Adrenal gland (tissue), 5 donors: ENCODE data around the gene CFAP97.

ENCODE experiments used
- POLR2A ChIP-seq, 2 donors: fragments of 450-650 bp; IDR thresholded peaks; one replicate each; pipeline ENCODE4 v1.6.1; 2017; ENCODE audit warnings: antibody characterized with exemption in 2 of 2, mild to moderate bottlenecking in 2 of 2, moderate library complexity in 1 of 2
- TF ChIP-seq, protein P1 (sequence below), 6 experiments: fragments of 450-650 bp in 4 of 6; fragments of 200-600 bp in 2 of 6; sonication (generic) in 1 of 6; IDR thresholded peaks; 1 replicate in 5 of 6; 2 replicates in 1 of 6; pipeline versions ENCODE4 v1.5.1 to v1.8.0; 2016 to 2021; ENCODE audit warnings: antibody characterized with exemption in 6 of 6, mild to moderate bottlenecking in 2 of 6, moderate library complexity in 1 of 6
- donor health status: DM: no; HTN: no; CAD: no.

- TF ChIP-seq POLR2A (IDR thresholded peaks at IDR 0.05): no peak
- TF ChIP-seq, protein P1, sequence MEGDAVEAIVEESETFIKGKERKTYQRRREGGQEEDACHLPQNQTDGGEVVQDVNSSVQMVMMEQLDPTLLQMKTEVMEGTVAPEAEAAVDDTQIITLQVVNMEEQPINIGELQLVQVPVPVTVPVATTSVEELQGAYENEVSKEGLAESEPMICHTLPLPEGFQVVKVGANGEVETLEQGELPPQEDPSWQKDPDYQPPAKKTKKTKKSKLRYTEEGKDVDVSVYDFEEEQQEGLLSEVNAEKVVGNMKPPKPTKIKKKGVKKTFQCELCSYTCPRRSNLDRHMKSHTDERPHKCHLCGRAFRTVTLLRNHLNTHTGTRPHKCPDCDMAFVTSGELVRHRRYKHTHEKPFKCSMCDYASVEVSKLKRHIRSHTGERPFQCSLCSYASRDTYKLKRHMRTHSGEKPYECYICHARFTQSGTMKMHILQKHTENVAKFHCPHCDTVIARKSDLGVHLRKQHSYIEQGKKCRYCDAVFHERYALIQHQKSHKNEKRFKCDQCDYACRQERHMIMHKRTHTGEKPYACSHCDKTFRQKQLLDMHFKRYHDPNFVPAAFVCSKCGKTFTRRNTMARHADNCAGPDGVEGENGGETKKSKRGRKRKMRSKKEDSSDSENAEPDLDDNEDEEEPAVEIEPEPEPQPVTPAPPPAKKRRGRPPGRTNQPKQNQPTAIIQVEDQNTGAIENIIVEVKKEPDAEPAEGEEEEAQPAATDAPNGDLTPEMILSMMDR (IDR thresholded peaks at IDR 0.05): no peak
Measured at GRCh38 chr4:185122681-185123345, 81.0 kb downstream of the CFAP97 start.
